ENCODE data around the gene TRIM32. TPM values are rescaled to one million over a fixed set of nuclear protein-coding genes. Genes with fewer than 3 reads are reported as not detected.

Gene TRIM32
- total RNA-seq, 1 experiment from 2014 or later = 11.6 TPM

GRCh38 chr9:116721411-116721810 is 34.3 kb downstream of the TRIM32 start:
- CTCF ChIA-PET = no interaction called here
- Histone ChIP-seq H3K79me2 (ENCODE audit: low read length) (no peaks in the 10 kb centered on the region), H3K9me3 (ENCODE audit: low read length) (no peaks in the 10 kb centered on the region), H3K27ac (ENCODE audit: low read length) (no peak overlapping the region), H3K4me2 (ENCODE audit: low read length) (no peak overlapping the region), H4K20me1 (ENCODE audit: low read length) (no peaks in the 10 kb centered on the region), H3K9ac (ENCODE audit: low read length) (no peak overlapping the region), H3K27me3 (ENCODE audit: low read length) (0 out of 2 replicates have a peak, but pooled peaks cover 9% of the 10 kb centered on the region), H3K36me3 (ENCODE audit: low read depth, low read length) (no peaks in the 10 kb centered on the region), H3F3A (ENCODE audit: low read length, unreplicated experiment) (no peaks in the 10 kb centered on the region), H2AFZ (ENCODE audit: low read length) (no peak overlapping the region), H3K9me2 (replicated peaks; ENCODE audit: low read length) (no peaks in the 10 kb centered on the region), H3K4me3 (ENCODE audit: low read length) (no peak overlapping the region), H3K4me1 (ENCODE audit: insufficient read depth, low read length) (no peaks in the 10 kb centered on the region)
- DNase-seq = no peak
- no peak for ATAC-seq
- intact Hi-C loops (cut with micrococcal nuclease) = no loop called here
- no TSS peak for BruUV-seq (replicated peaks)
- POLR2A ChIA-PET (ENCODE audit: unreplicated experiment) = interaction anchor here (0.6 kb wide), 1 partner anchor 1540 kb away, joined by 7 read pairs; no protein-coding TSS in a partner anchor
- TF ChIP-seq EZH2 (IDR thresholded peaks at IDR 0.05; ENCODE audit: low read length, unreplicated experiment) = no peak
- no peak for TF ChIP-seq EZH2phosphoT487 (IDR thresholded peaks at IDR 0.05; ENCODE audit: borderline replicate concordance, low read length)
- TF ChIP-seq CTCF (conservative IDR thresholded peaks at IDR 0.05; ENCODE audit: low read depth, low read length) = no peak

GRCh38 chr9:116721944-116722343 is 34.8 kb downstream of the TRIM32 start:
- no TSS peak for BruUV-seq (replicated peaks)
- no peaks in the 10 kb centered on the region for H3F3A ChIP-seq (ENCODE audit: low read length, unreplicated experiment)
- no peak for ATAC-seq
- H3K79me2 ChIP-seq (ENCODE audit: low read length) = no peaks in the 10 kb centered on the region
- no peaks in the 10 kb centered on the region for H4K20me1 ChIP-seq (ENCODE audit: low read length)
- no peak overlapping the region for H3K9ac ChIP-seq (ENCODE audit: low read length)
- ChIA-PET POLR2A (ENCODE audit: unreplicated experiment) (no interaction called here), CTCF (no interaction called here)
- H3K9me3 ChIP-seq (ENCODE audit: low read length) = no peaks in the 10 kb centered on the region
- H2AFZ ChIP-seq (ENCODE audit: low read length) = no peak overlapping the region
- TF ChIP-seq EZH2phosphoT487 (IDR thresholded peaks at IDR 0.05; ENCODE audit: borderline replicate concordance, low read length) = no peak
- TF ChIP-seq EZH2 (IDR thresholded peaks at IDR 0.05; ENCODE audit: low read length, unreplicated experiment) = no peak
- TF ChIP-seq CTCF (conservative IDR thresholded peaks at IDR 0.05; ENCODE audit: low read depth, low read length) = no peak
- no peaks in the 10 kb centered on the region for H3K36me3 ChIP-seq (ENCODE audit: low read depth, low read length)
- DNase-seq = no peak
- intact Hi-C loops (cut with micrococcal nuclease) = no loop called here
- no peaks in the 10 kb centered on the region for H3K4me1 ChIP-seq (ENCODE audit: insufficient read depth, low read length)
- no peak overlapping the region for H3K4me3 ChIP-seq (ENCODE audit: low read length)
- H3K9me2 ChIP-seq (replicated peaks; ENCODE audit: low read length) = no peaks in the 10 kb centered on the region
- no peak overlapping the region for H3K27ac ChIP-seq (ENCODE audit: low read length)
- no peak overlapping the region for H3K4me2 ChIP-seq (ENCODE audit: low read length)
- 0 out of 2 replicates have a peak, but pooled peaks cover 9% of the 10 kb centered on the region for H3K27me3 ChIP-seq (ENCODE audit: low read length)

GRCh38 chr9:116724123-116724522 is 37.0 kb downstream of the TRIM32 start:
- DNase-seq = no peak

More at GRCh38 chr9:116724123-116724522, 37.0 kb downstream of the TRIM32 start:
- Histone ChIP-seq H2AFZ (ENCODE audit: low read length) (no peak overlapping the region), H3K9me3 (ENCODE audit: low read length) (no peaks in the 10 kb centered on the region), H3K9ac (ENCODE audit: low read length) (no peak overlapping the region), H4K20me1 (ENCODE audit: low read length) (no peaks in the 10 kb centered on the region), H3K79me2 (ENCODE audit: low read length) (no peaks in the 10 kb centered on the region), H3K36me3 (ENCODE audit: low read depth, low read length) (no peaks in the 10 kb centered on the region), H3K27me3 (ENCODE audit: low read length) (0 out of 2 replicates have a peak, but pooled peaks cover 9% of the 10 kb centered on the region), H3K4me2 (ENCODE audit: low read length) (no peak overlapping the region), H3K27ac (ENCODE audit: low read length) (no peak overlapping the region), H3F3A (ENCODE audit: low read length, unreplicated experiment) (no peaks in the 10 kb centered on the region), H3K4me3 (ENCODE audit: low read length) (no peak overlapping the region), H3K9me2 (replicated peaks; ENCODE audit: low read length) (no peaks in the 10 kb centered on the region), H3K4me1 (ENCODE audit: insufficient read depth, low read length) (no peaks in the 10 kb centered on the region)
- intact Hi-C loops (cut with micrococcal nuclease) = no loop called here
- no TSS peak for BruUV-seq (replicated peaks)
- ChIA-PET POLR2A (ENCODE audit: unreplicated experiment) (no interaction called here), CTCF (no interaction called here)
- ATAC-seq = no peak
- TF ChIP-seq EZH2 (IDR thresholded peaks at IDR 0.05; ENCODE audit: low read length, unreplicated experiment) (no peak), CTCF (conservative IDR thresholded peaks at IDR 0.05; ENCODE audit: low read depth, low read length) (no peak), EZH2phosphoT487 (IDR thresholded peaks at IDR 0.05; ENCODE audit: borderline replicate concordance, low read length) (no peak)

All from PC-3 (cell line).